Ishikawa (cell line): ENCODE measurements around the gene RNU6-9.

Experiments
- CEBPB ChIP-seq: IDR thresholded peaks from 2 replicates; pipeline ENCODE4 v1.6.1; 2012
- CREB1 ChIP-seq: IDR thresholded peaks from 2 replicates; pipeline ENCODE4 v1.6.1; 2012; ENCODE audit warnings: low read depth
- EGR1 ChIP-seq: IDR thresholded peaks from 2 replicates; pipeline ENCODE4 v1.6.1; 2012
- EP300 ChIP-seq: IDR thresholded peaks from 2 replicates; pipeline ENCODE4 v1.6.1; 2012; ENCODE audit warnings: borderline replicate concordance
- FOXM1 ChIP-seq: IDR thresholded peaks from 2 replicates; pipeline ENCODE4 v1.6.1; 2012; ENCODE audit warnings: low read depth, borderline replicate concordance
- NFIC ChIP-seq: IDR thresholded peaks from 2 replicates; pipeline ENCODE4 v1.6.1; 2012
- RAD21 ChIP-seq: IDR thresholded peaks from 2 replicates; pipeline ENCODE4 v1.6.1; 2012; ENCODE audit warnings: low read depth
- TAF1 ChIP-seq: IDR thresholded peaks from 2 replicates; pipeline ENCODE4 v1.6.1; 2012; ENCODE audit warnings: low read depth, mild to moderate bottlenecking
- TCF12 ChIP-seq: IDR thresholded peaks from 2 replicates; pipeline ENCODE4 v1.6.1; 2012; ENCODE audit warnings: low read depth
- TEAD4 ChIP-seq: IDR thresholded peaks from 2 replicates; pipeline ENCODE4 v1.6.1; 2012
- USF1 ChIP-seq: IDR thresholded peaks from 2 replicates; pipeline ENCODE4 v1.6.1; 2012
- YY1 ChIP-seq: IDR thresholded peaks from 2 replicates; pipeline ENCODE4 v1.6.1; 2012; ENCODE audit warnings: low read depth
- ZBTB7A ChIP-seq: IDR thresholded peaks from 2 replicates; pipeline ENCODE4 v1.6.1; 2012; ENCODE audit warnings: low read depth
- TF ChIP-seq, protein P1 (sequence below): IDR thresholded peaks from 2 replicates; pipeline ENCODE4 v1.6.1; 2012
- TF ChIP-seq, protein P2 (sequence below): IDR thresholded peaks from 2 replicates; pipeline ENCODE4 v1.6.1; 2012; ENCODE audit warnings: low read depth, mild to moderate bottlenecking

The RNU6-9 gene

GRCh38 chr19:892894-893689, at the start of gene RNU6-9, which contains the start of gene MED16:
RNU6-9 (plus strand) TSS chr19:893484.
MED16 (minus strand) TSS chr19:893187; CDS start chr19:891131, 2,056 bp downstream.
- TF ChIP-seq, protein P1, sequence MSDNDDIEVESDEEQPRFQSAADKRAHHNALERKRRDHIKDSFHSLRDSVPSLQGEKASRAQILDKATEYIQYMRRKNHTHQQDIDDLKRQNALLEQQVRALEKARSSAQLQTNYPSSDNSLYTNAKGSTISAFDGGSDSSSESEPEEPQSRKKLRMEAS, result no peak; the same call in 1 of the 2 replicates
- TF ChIP-seq YY1 (peak; percentile 91), TEAD4 (peak; percentile 83), CEBPB (peak; percentile 18; the same call in 1 of the 2 replicates), TAF1 (peak; percentile 70; the same call in 1 of the 2 replicates), TCF12 (no peak)

DNA sequence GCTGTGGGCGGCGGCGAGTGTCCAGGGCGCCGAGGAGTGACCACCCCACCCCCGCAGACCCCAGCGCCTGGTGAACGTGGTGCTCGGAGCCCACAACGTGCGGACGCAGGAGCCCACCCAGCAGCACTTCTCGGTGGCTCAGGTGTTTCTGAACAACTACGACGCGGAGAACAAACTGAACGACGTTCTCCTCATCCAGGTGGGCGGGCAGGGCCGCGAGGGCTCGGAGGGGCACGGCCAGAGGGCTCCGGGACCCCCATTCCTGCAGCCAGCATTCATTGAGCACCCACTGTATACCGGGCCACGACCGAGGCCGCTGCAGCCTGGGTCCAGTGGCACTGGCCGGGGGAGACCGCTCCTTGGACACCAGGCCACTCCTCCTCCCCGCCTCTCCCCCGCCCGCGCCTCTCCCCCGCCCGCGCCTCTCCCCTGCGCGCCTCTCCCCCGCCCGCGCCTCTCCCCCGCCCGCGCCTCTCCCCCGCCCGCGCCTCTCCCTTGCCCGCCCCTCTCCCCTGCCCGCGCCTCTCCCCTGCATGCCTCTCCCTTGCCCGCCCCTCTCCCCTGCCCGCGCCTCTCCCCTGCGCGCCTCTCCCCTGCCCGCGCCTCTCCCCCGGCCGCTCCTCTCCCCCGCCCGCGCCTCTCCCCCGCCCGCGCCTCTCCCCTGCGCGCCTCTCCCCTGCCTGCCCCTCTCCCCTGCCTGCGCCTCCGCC, 49.3 kb upstream of the RNU6-9 start:
- TF ChIP-seq FOXM1 (no peak), NFIC (no peak), TCF12 (no peak), TEAD4 (no peak), EP300 (no peak), EGR1 (no peak; the same call in 1 of the 2 replicates), ZBTB7A (no peak), YY1 (no peak)
- TF ChIP-seq, protein P2, sequence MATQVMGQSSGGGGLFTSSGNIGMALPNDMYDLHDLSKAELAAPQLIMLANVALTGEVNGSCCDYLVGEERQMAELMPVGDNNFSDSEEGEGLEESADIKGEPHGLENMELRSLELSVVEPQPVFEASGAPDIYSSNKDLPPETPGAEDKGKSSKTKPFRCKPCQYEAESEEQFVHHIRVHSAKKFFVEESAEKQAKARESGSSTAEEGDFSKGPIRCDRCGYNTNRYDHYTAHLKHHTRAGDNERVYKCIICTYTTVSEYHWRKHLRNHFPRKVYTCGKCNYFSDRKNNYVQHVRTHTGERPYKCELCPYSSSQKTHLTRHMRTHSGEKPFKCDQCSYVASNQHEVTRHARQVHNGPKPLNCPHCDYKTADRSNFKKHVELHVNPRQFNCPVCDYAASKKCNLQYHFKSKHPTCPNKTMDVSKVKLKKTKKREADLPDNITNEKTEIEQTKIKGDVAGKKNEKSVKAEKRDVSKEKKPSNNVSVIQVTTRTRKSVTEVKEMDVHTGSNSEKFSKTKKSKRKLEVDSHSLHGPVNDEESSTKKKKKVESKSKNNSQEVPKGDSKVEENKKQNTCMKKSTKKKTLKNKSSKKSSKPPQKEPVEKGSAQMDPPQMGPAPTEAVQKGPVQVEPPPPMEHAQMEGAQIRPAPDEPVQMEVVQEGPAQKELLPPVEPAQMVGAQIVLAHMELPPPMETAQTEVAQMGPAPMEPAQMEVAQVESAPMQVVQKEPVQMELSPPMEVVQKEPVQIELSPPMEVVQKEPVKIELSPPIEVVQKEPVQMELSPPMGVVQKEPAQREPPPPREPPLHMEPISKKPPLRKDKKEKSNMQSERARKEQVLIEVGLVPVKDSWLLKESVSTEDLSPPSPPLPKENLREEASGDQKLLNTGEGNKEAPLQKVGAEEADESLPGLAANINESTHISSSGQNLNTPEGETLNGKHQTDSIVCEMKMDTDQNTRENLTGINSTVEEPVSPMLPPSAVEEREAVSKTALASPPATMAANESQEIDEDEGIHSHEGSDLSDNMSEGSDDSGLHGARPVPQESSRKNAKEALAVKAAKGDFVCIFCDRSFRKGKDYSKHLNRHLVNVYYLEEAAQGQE, result no peak
- TF ChIP-seq, protein P1, result no peak

DNA sequence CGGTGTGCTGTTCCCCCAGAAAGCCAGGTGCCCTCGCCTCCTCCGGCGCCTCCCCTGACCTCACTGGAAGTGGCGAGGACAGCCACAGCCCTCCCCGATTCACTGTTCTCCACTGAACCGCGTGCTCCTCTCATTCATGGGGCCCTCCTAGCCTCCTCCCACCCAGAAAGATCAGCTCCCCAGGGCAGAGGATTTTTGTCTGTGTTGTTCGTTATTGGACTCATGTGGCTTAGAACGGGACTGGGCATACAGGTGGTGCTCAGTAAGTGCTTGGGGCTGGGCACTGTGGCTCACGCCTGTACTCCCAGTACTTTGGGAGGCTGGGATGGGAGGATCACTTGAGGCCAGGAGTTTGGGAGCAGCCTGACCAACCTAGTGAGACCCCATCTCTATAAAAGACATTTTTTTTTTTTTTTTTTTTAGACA, 48.7 kb upstream of the RNU6-9 start:
- TF ChIP-seq, protein P1, result peak; percentile 39; the same call in 1 of the 2 replicates
- TF ChIP-seq FOXM1, result no peak

DNA sequence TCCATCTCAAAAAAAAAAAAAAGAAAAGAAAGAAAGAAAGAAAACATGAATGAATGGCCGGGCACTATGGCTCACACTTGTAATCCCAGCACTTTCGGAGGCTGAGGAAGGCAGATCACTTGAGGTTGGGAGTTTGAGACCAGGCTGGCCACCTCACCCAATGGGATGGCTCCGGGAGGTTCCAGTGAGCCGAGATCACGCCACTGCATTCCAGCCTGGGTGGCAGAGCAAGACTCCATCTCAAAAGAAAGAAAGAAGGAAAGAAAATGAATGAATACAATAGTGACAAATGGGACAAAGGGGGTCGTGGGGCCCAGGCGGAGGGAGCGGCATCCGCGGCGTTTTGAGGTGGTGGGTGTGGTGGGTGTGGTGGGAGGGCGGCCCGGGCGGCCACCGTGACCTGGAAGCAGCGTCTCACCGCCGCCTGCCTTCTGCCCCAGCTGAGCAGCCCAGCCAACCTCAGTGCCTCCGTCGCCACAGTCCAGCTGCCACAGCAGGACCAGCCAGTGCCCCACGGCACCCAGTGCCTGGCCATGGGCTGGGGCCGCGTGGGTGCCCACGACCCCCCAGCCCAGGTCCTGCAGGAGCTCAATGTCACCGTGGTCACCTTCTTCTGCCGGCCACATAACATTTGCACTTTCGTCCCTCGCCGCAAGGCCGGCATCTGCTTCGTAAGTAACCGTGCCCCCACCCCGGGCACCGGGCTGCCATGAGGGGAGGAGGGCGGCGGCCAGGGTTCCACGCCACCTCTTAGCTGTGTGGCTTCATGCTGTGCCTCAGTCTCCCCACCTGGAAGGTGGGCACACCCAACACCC, 47.4 kb upstream of the RNU6-9 start:
- no peak for TF ChIP-seq YY1
- peak; percentile 59 for TF ChIP-seq TEAD4

GRCh38 chr19:848386-848921, 44.8 kb upstream of the RNU6-9 start:
- TF ChIP-seq TAF1 (no peak), FOXM1 (no peak), EGR1 (no peak), CREB1 (no peak), USF1 (no peak), NFIC (no peak), RAD21 (no peak), YY1 (no peak), EP300 (no peak), TEAD4 (no peak), TCF12 (no peak), CEBPB (no peak), ZBTB7A (no peak)
- TF ChIP-seq, protein P1, result no peak
- TF ChIP-seq, protein P2, result no peak
